Stimulated activated memory B cell treated with anti-CD40 and anti-IgM and Interleukin-4, amounts not matched to agents 10 μg/mL and 1 μg/mL and 100 μg/mL, for 72 hours (primary cell): ENCODE results near the gene CERK.
"Not testable (repeated sequence)": the region's sequence is repeated elsewhere in the genome, so short reads cannot be mapped to it uniquely, and the experiment has no call there.

Experiments used
- ATAC-seq: fragments of 150-1000 bp; cut with Tn5 transposase; 2 replicates; pipeline ENCODE4 v1.10.0; 2021
- H3K27ac Mint-ChIP-seq: one replicate; pipeline ENCODE4 v1.8.0; 2022; ENCODE audit warnings: mild to moderate bottlenecking, mixed read lengths
- H3K27me3 Mint-ChIP-seq: one replicate; pipeline ENCODE4 v1.8.0; 2022; ENCODE audit warnings: mixed read lengths
- H3K36me3 Mint-ChIP-seq: one replicate; pipeline ENCODE4 v1.8.0; 2022; ENCODE audit warnings: mixed read lengths
- H3K4me1 Mint-ChIP-seq: one replicate; pipeline ENCODE4 v1.8.0; 2022; ENCODE audit warnings: mixed read lengths
- H3K4me3 Mint-ChIP-seq: one replicate; pipeline ENCODE4 v1.8.0; 2022; ENCODE audit warnings: mild to moderate bottlenecking, moderate library complexity, mixed read lengths
- H3K9me3 Mint-ChIP-seq: one replicate; pipeline ENCODE4 v1.8.0; 2022; ENCODE audit warnings: mixed read lengths

Gene CERK

GRCh38 chr22:46640293-46641055, 97.6 kb downstream of the CERK start:
- H3K9me3 Mint-ChIP-seq, result peaks cover 6% of the 10 kb centered on the region
- H3K4me3 Mint-ChIP-seq, result no peak overlapping the region
- H3K36me3 Mint-ChIP-seq, result peaks cover 40% of the 10 kb centered on the region
- ATAC-seq, result no peak
- H3K27me3 Mint-ChIP-seq, result no peaks in the 10 kb centered on the region
- H3K27ac Mint-ChIP-seq, result no peak overlapping the region
- peaks cover 22% of the 10 kb centered on the region for H3K4me1 Mint-ChIP-seq

GRCh38 chr22:46639843-46640242, 98.2 kb downstream of the CERK start:
- no peaks in the 10 kb centered on the region for H3K27me3 Mint-ChIP-seq
- H3K4me3 Mint-ChIP-seq, result no peak overlapping the region
- H3K27ac Mint-ChIP-seq, result no peak overlapping the region
- H3K4me1 Mint-ChIP-seq, result peaks cover 22% of the 10 kb centered on the region
- H3K9me3 Mint-ChIP-seq, result peaks cover 6% of the 10 kb centered on the region
- no peak for ATAC-seq
- H3K36me3 Mint-ChIP-seq, result peaks cover 40% of the 10 kb centered on the region

GRCh38 chr22:46638601-46639431, 99.2 kb downstream of the CERK start:
- Mint-ChIP-seq H3K27me3 (no peaks in the 10 kb centered on the region), H3K9me3 (peaks cover 6% of the 10 kb centered on the region), H3K27ac (no peak overlapping the region), H3K4me3 (no peak overlapping the region), H3K4me1 (peaks cover 22% of the 10 kb centered on the region), H3K36me3 (peaks cover 34% of the 10 kb centered on the region)
- ATAC-seq, result no peak

- ATAC-seq, result no peak
- peaks cover 3% of the 10 kb centered on the region for H3K9me3 Mint-ChIP-seq
- H3K36me3 Mint-ChIP-seq, result peaks cover 25% of the 10 kb centered on the region
- H3K27me3 Mint-ChIP-seq, result no peaks in the 10 kb centered on the region
- no peak overlapping the region for H3K27ac Mint-ChIP-seq
- H3K4me3 Mint-ChIP-seq, result no peak overlapping the region
- H3K4me1 Mint-ChIP-seq, result peaks cover 17% of the 10 kb centered on the region
Measured at GRCh38 chr22:46637711-46638600, 100.1 kb downstream of the CERK start.

GRCh38 chr22:46636221-46637002, 101.6 kb downstream of the CERK start:
- Mint-ChIP-seq H3K36me3 (peaks cover 17% of the 10 kb centered on the region), H3K4me3 (no peak overlapping the region), H3K27ac (no peak overlapping the region), H3K4me1 (peaks cover 11% of the 10 kb centered on the region), H3K9me3 (no peaks in the 10 kb centered on the region), H3K27me3 (no peaks in the 10 kb centered on the region)
- ATAC-seq, result no peak

- no peaks in the 10 kb centered on the region for H3K27me3 Mint-ChIP-seq
- H3K4me3 Mint-ChIP-seq, result no peak overlapping the region
- H3K9me3 Mint-ChIP-seq, result no peaks in the 10 kb centered on the region
- H3K36me3 Mint-ChIP-seq, result peaks cover 12% of the 10 kb centered on the region
- no peak for ATAC-seq
- no peak overlapping the region for H3K27ac Mint-ChIP-seq
- H3K4me1 Mint-ChIP-seq, result peaks cover 7% of the 10 kb centered on the region
Measured at GRCh38 chr22:46635756-46636155, 102.3 kb downstream of the CERK start.

GRCh38 chr22:46634973-46635685, 102.9 kb downstream of the CERK start:
- H3K4me1 Mint-ChIP-seq, ATAC-seq, H3K27me3 Mint-ChIP-seq, H3K27ac Mint-ChIP-seq, H3K4me3 Mint-ChIP-seq, H3K9me3 Mint-ChIP-seq: not testable (repeated sequence)
- H3K36me3 Mint-ChIP-seq, result peaks cover 12% of the 10 kb centered on the region
